ENCODE measurements around the gene ACO2.

GRCh38 chr22:41429232-41429950, 39.5 kb upstream of the ACO2 start:
- TF ChIP-seq CTCF (conservative IDR thresholded peaks at IDR 0.05; ENCODE audit: low read length) (no peak), EZH2phosphoT487 (IDR thresholded peaks at IDR 0.05; ENCODE audit: borderline replicate concordance) (no peak)
